GM21528 (cell line): ENCODE results near the gene PGAP6.
A peak's percentile ranks its signal among the peaks of the same experiment; 100 is the strongest.
"Not testable (repeated sequence)": the region's sequence is repeated elsewhere in the genome, so short reads cannot be mapped to it uniquely, and the experiment has no call there.

Experiments used
- ATAC-seq: cut with Tn5 transposase; IDR thresholded peaks from one replicate; pipeline ENCODE4 v1.9.1; 2021; ENCODE audit warnings: mild to moderate bottlenecking, moderate library complexity; ENCODE audit not compliant: unreplicated experiment, low FRiP score

The PGAP6 gene

GRCh38 chr16:404971-405486 is 23.3 kb upstream of the PGAP6 start:
- no peak for ATAC-seq

DNA sequence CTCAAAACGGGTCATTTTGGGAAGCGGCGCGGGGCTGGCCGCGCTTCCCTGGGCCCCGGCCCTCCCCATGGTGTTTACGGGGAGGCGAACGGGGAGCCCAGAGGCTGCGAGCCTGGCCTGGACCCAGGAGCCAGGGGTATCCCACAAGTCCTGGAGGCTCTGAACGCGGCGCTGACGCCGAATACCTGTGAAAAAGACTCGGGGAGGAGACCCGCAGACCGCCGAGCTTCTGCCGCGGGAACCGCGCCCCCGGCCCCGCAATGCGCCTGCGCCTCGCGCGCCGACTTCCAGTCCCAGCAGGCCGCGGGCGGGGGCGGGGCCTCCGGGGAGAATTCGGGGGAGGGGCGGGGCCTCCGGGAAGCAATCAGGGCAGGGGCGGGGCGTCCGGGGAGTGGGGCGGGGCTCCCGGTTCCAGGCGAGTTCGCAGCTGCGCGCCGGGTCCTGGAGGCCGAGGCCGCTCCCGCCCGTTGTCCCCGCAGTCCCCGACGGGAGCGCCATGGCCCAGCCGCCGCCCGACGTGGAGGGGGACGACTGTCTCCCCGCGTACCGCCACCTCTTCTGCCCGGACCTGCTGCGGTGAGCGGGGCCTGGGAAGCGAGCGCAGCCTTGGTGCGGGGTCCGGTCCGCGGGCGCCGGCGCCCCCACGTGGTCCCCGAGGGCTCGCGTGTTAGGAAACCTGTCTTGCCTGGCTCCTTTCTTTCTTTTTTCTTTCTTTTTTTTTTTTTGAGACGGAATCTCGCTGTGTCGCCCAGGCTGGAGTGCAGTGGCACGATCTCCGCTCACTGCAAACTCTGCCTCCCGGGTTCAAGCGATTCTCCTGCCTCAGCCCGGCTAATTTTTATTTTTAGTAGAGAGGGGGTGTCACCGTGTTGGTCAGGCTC is 19.9 kb upstream of the PGAP6 start, which contains the start of gene DECR2:
TSS of gene DECR2 (plus strand) at position 418 of the 881 bp plus-strand sequence. CDS start at position 497, 79 bp downstream.
- peak; percentile 49 for ATAC-seq

DNA sequence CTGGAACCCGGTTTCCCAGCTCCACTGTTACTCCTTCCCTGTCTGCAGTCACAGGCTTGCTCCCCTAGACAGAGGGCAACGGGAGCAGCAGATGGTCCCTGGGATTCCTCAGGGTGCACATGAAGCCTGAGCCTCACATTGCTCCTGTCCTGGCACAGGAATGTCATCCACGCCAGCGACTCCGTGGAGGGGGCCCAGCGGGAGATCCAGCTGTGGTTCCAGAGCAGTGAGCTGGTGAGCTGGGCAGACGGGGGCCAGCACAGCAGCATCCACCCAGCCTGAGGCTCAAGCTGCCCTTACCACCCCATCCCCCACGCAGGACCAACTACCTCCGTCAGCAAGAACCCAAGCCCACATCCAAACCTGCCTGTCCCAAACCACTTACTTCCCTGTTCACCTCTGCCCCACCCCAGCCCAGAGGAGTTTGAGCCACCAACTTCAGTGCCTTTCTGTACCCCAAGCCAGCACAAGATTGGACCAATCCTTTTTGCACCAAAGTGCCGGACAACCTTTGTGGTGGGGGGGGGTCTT is 18.3 kb upstream of the PGAP6 start:
- no peak for ATAC-seq

GRCh38 chr16:399340-400019 is 17.7 kb upstream of the PGAP6 start:
- ATAC-seq, result no peak

DNA sequence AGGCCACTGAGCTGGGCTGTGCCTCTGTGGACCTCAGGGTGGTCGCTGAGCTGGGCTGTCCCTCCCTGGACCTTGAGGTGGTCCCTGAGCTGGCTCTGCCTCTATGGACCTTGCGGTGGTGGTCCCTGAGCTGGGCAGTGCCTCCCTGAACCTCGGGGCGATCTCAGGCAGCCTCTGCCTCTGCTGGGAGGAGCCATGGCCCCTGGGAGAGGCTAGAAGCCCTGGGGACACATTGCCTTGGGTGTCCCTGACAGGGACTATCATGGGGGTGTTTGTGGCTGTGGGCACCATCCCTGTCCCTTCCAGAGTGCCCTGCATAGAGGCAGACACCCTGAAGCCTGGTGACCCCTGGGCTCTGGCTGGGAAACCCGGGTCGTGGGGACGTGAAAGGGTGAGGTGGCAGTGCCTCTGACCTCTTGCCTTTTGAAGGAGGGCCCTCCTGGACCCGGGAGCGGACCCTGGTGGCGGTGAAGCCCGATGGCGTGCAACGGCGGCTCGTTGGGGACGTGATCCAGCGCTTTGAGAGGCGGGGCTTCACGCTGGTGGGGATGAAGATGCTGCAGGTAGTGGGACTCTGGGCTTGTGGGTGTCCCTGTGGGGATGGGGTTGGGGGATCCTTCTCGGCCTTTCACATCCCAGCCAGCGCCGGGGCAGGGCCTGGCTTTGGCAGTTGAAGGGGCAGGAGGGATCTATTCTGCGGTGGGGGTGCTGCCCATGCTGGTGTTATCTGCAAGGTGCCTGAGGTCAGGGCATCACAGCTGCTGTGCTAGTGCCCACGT is 17.0 kb upstream of the PGAP6 start:
- no peak for ATAC-seq

GRCh38 chr16:397736-398332 is 16.1 kb upstream of the PGAP6 start:
- no peak for ATAC-seq

DNA sequence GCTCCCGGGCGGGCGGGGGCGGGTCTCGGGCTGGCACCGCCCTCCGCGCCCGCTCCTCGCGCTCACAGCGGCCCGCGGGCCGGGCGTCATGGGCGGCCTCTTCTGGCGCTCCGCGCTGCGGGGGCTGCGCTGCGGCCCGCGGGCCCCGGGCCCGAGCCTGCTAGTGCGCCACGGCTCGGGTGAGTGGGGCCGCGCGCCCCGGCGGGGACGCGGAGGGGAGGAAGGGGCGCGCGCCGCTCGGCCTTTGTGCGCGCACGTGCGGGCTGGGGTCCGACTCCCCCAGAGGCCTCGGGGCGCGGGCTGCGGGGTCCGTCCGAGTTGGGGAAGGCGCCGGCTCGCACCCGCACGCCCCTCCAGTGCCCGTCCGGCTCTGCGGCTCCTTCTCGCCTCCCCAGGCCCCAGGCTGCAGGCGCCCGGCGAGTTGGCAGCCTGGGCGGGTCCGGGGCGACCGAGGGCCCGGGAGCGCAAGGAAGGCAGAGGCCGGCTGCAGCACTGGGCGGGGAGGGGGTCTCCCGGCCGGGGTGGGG is 15.4 kb upstream of the PGAP6 start, which contains the start of gene NME4:
TSS of gene NME4 (plus strand) at position 65 of the 527 bp plus-strand sequence. CDS start at position 89, 24 bp downstream.
- no peak for ATAC-seq

DNA sequence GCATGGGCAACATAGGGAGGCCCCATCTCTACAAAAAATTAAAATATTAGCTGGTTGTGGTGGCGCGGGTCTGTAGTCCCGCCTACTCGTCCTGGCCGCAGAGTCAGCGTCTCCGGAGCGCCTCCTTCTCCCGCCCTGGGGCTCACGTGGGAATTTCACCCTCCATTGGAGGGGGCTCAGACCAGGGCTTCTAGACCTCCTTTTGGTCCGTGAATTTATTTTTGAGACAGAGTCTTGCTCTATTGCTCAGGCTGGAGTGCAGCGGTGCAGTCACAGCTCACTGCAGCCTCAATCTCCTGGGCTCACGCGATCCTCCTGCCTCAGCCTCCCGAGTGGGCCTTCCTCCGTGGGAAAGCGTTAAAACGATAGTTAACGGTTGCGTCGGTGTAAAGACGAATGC is 14.8 kb upstream of the PGAP6 start:
- ATAC-seq, result no peak

DNA sequence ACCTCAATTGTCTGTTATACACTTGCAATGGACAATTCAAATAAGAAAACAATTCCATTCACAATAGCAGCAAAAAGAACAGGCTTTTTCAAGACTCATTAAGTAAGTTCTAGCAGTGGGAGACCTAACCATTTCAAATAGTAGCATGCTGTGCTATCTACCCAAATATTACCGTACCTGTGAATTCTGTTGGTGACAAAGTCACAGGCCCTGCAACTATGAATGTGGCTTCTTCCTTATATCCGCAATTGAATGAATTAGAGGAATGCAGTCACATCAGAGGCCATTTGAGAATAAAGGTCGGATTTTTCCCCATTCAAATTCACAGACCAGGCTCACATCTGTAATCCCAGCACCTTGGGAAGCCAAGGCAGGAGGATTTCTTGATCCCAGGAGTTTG is 14.4 kb upstream of the PGAP6 start:
- no peak for ATAC-seq

DNA sequence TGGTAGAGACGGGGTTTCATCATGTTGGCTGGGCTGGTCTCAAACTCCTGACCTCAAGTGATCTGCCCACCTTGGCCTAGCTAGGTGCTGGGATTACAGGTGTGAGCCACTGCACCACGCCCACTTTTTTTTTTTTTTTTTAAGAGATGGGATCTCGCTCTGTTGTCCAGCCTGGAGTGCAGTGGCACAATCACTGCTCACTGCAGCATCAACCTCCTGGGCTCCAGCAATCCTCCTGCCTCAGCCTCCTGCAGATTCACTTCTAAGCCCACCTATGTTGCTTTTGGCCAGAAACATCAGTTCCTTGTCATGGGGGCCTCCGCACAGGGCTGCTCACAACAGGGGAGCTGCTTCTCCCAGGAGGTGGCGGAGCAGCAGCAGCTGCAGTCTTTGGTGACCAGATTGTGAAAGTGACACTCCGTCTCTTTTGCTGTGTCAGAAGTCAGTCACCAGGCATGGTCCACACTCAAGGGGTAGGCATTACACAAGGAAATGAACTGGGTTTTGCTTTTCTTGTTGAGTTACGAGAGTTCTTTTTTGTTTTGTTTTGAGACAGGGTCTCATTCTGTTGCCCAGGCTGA is 10.8 kb upstream of the PGAP6 start:
- no peak for ATAC-seq

- no peak for ATAC-seq
Measured at GRCh38 chr16:391885-392335, 10.1 kb upstream of the PGAP6 start.

GRCh38 chr16:389352-389751 is 7.6 kb upstream of the PGAP6 start:
- ATAC-seq, result no peak

- not testable (repeated sequence) for ATAC-seq
Measured at GRCh38 chr16:387761-388666, 6.2 kb upstream of the PGAP6 start.

GRCh38 chr16:386641-387156 is 4.9 kb upstream of the PGAP6 start:
- no peak for ATAC-seq

- ATAC-seq, result no peak
Measured at GRCh38 chr16:383326-384051, 1.7 kb upstream of the PGAP6 start.

GRCh38 chr16:381012-381788 is 578 bp downstream of the PGAP6 start:
- ATAC-seq, result peak; percentile 22

DNA sequence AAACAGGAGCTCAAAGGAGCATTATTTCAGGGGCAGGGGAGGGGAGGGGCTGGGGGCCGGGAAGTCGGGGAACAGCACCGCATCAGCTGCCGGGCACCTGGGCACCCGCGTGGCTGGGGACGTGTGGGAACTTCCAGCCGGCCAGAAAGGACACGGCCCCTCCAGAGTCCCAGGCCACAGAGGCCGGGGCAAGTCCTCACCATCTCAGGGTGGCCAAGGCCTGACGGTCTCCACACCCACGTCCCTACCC is 1.1 kb downstream of the PGAP6 start:
- ATAC-seq, result no peak
